HEK293 (cell line): Measurements from ENCODE around the gene RIPOR1.

Experiments
- CTCF ChIA-PET: fragments of 350-600 bp; formaldehyde crosslinking; extraction: SDS; loops from one replicate; lab custom pipeline; 2021; ENCODE audit warnings: antibody characterized with exemption; lab: Yijun Ruan, JAX
- POLR2A ChIA-PET: fragments of 300-600 bp; formaldehyde crosslinking; extraction: SDS; loops from one replicate; lab custom pipeline; 2020; ENCODE audit warnings: antibody characterized with exemption, inconsistent platforms; lab: Yijun Ruan, JAX
- H3K27ac ChIP-seq: fragments of 200-500 bp; sonication (Bioruptor generic); 2 replicates; pipeline ENCODE4 v1.5.1; 2014; ENCODE audit warnings: low read depth, low read length, control low read depth, inconsistent platforms; ENCODE audit errors: extremely low read depth
- H3K36me3 ChIP-seq, 2 experiments: fragments of 200-500 bp in 1 of 2; sonication (Bioruptor generic) in 1 of 2; 1 replicate in 1 of 2; 2 replicates in 1 of 2; pipeline ENCODE4 v1.5.1; 2014 to 2017; ENCODE audit warnings: inconsistent platforms in 2 of 2, low read length in 2 of 2; ENCODE audit not compliant: control insufficient read depth in 2 of 2, insufficient read depth in 1 of 2
- H3K4me1 ChIP-seq: fragments of 200-500 bp; sonication (Bioruptor generic); 2 replicates; pipeline ENCODE4 v1.5.1; 2014; ENCODE audit warnings: mild to moderate bottlenecking, low read length, inconsistent platforms; ENCODE audit not compliant: control insufficient read depth, insufficient read depth
- H3K4me3 ChIP-seq: 2 replicates; pipeline ENCODE4 v1.5.1; 2011; ENCODE audit warnings: low read depth, mild to moderate bottlenecking, control low read depth, low read length, moderate library complexity
- H3K9me3 ChIP-seq: fragments of 200-500 bp; sonication (Bioruptor generic); 2 replicates; pipeline ENCODE4 v1.5.1; 2014; ENCODE audit warnings: low read depth, low read length, inconsistent platforms; ENCODE audit not compliant: control insufficient read depth, insufficient read depth
- EGR2 ChIP-seq: fragments of 450-650 bp; formaldehyde crosslinking; IDR thresholded peaks from 2 replicates; pipeline ENCODE4 v1.5.1; 2016; ENCODE audit warnings: low read depth, missing biosample characterization, missing genetic modification characterization
- KLF16 ChIP-seq: fragments of 450-650 bp; formaldehyde crosslinking; IDR thresholded peaks from 2 replicates; pipeline ENCODE4 v1.5.1; 2017; ENCODE audit warnings: missing biosample characterization, missing genetic modification characterization
- PRDM10 ChIP-seq: fragments of 450-650 bp; formaldehyde crosslinking; IDR thresholded peaks from 2 replicates; pipeline ENCODE4 v1.5.1; 2016; ENCODE audit warnings: missing biosample characterization, missing genetic modification characterization
- TCF7L2 ChIP-seq: IDR thresholded peaks from 2 replicates; pipeline ENCODE4 v1.6.1; 2011; ENCODE audit warnings: low read depth, mild to moderate bottlenecking, inconsistent platforms, low read length, moderate library complexity, borderline replicate concordance
- WT1 ChIP-seq: fragments of 450-650 bp; formaldehyde crosslinking; IDR thresholded peaks from 2 replicates; pipeline ENCODE4 v1.5.1; 2016; ENCODE audit warnings: missing biosample characterization, missing genetic modification characterization
- ZBTB17 ChIP-seq: fragments of 450-650 bp; formaldehyde crosslinking; IDR thresholded peaks from 2 replicates; pipeline ENCODE4 v1.5.1; 2016; ENCODE audit warnings: missing biosample characterization, missing genetic modification characterization
- ZBTB48 ChIP-seq: fragments of 450-650 bp; formaldehyde crosslinking; IDR thresholded peaks from 2 replicates; pipeline ENCODE4 v1.5.1; 2016; ENCODE audit warnings: missing biosample characterization, missing genetic modification characterization
- ZBTB49 ChIP-seq: fragments of 450-650 bp; formaldehyde crosslinking; IDR thresholded peaks from 2 replicates; pipeline ENCODE4 v1.5.1; 2016; ENCODE audit warnings: missing biosample characterization, missing genetic modification characterization, low read depth
- ZFHX2 ChIP-seq: fragments of 450-650 bp; formaldehyde crosslinking; conservative IDR thresholded peaks from 2 replicates; pipeline ENCODE4 v1.5.1; 2016; ENCODE audit warnings: missing biosample characterization, missing genetic modification characterization
- ZNF366 ChIP-seq: fragments of 450-650 bp; formaldehyde crosslinking; conservative IDR thresholded peaks from 2 replicates; pipeline ENCODE4 v1.5.1; 2016; ENCODE audit warnings: missing biosample characterization, missing genetic modification characterization
- ZNF423 ChIP-seq: fragments of 450-650 bp; formaldehyde crosslinking; IDR thresholded peaks from 2 replicates; pipeline ENCODE4 v1.5.1; 2016; ENCODE audit warnings: missing biosample characterization, missing genetic modification characterization
- ZNF513 ChIP-seq: fragments of 450-650 bp; IDR thresholded peaks from 2 replicates; pipeline ENCODE4 v1.5.1; 2018; ENCODE audit warnings: missing biosample characterization, missing genetic modification characterization
- ZNF514 ChIP-seq: fragments of 450-650 bp; formaldehyde crosslinking; IDR thresholded peaks from 2 replicates; pipeline ENCODE4 v1.5.1; 2016; ENCODE audit warnings: missing biosample characterization, missing genetic modification characterization
- ZNF624 ChIP-seq: fragments of 450-650 bp; formaldehyde crosslinking; IDR thresholded peaks from 2 replicates; pipeline ENCODE4 v1.5.1; 2017; ENCODE audit warnings: missing biosample characterization, missing genetic modification characterization
- ZNF701 ChIP-seq: fragments of 450-650 bp; formaldehyde crosslinking; IDR thresholded peaks from 2 replicates; pipeline ENCODE4 v1.5.1; 2016; ENCODE audit warnings: missing biosample characterization, missing genetic modification characterization
- ZNF830 ChIP-seq: fragments of 450-650 bp; IDR thresholded peaks from 2 replicates; pipeline ENCODE4 v1.5.0; 2018; ENCODE audit warnings: missing biosample characterization, missing genetic modification characterization, low read depth, mild to moderate bottlenecking, moderate library complexity
- TF ChIP-seq, protein P1 (sequence below): fragments of 450-650 bp; formaldehyde crosslinking; IDR thresholded peaks from 2 replicates; pipeline ENCODE4 v1.5.1; 2016; ENCODE audit warnings: missing biosample characterization, missing genetic modification characterization
- TF ChIP-seq, protein P2 (sequence below): fragments of 450-650 bp; formaldehyde crosslinking; IDR thresholded peaks from 2 replicates; pipeline ENCODE4 v1.5.1; 2017; ENCODE audit warnings: missing biosample characterization, missing genetic modification characterization

The RIPOR1 gene

GRCh38 chr16:67525176-67525860 is 3.3 kb upstream of the RIPOR1 start (continued):
- TF ChIP-seq KLF16 (tag by site-specific recombination), result no peak

DNA sequence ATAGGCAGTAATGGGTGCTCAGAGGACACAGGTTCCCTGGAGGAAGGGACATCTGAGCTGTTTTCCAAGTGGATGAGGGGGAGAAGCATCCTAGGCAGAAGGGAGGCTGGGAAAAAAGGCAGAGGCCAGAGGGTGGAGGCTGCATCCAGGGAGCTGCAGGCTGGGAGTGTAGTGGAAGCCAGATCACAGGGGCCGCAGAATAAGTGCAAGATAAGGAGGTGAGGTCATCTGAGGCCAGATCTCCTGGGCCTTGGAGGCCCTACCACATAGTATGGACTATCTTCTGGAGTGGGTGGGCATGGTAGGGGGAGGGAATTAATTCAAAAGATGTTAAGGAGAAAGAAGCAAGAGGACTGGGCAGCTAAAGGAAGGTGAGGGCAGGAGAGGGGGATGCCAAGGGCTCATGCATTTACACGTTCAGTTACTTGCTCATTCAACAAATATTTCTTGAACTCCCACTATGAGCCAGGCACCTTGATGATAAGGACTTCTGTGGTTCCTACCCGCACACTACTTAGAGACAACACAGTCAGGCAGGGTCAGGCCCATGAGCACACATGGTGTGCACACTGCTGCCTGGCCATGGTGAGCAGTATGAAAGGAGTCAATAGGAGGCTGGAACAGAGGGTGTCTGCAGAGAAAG is 2.4 kb upstream of the RIPOR1 start:
- Histone ChIP-seq H3K4me1 (no peaks in the 10 kb centered on the region), H3K27ac (no peak overlapping the region), H3K36me3 (no peaks in the 10 kb centered on the region), H3K4me3 (no peak overlapping the region), H3K9me3 (no peaks in the 10 kb centered on the region)
- TF ChIP-seq TCF7L2 (peak; percentile 69; the same call in 1 of the 2 replicates), ZNF624 (tag by site-specific recombination) (no peak), ZNF514 (tag by site-specific recombination) (no peak), ZNF366 (tag by site-specific recombination) (no peak), EGR2 (tag by site-specific recombination) (0 out of 2 replicates have a peak, but pooled peaks have one; percentile 11), WT1 (no peak), ZBTB48 (peak; percentile 56), ZNF513 (tag by site-specific recombination) (no peak), ZBTB17 (tag by site-specific recombination) (0 out of 2 replicates have a peak, but pooled peaks have one; percentile 21), ZNF701 (tag by site-specific recombination) (no peak), ZNF423 (tag by site-specific recombination) (no peak), ZNF830 (tag by site-specific recombination) (no peak), ZBTB49 (tag by site-specific recombination) (no peak), ZFHX2 (tag by site-specific recombination) (peak; percentile 27), PRDM10 (tag by site-specific recombination) (no peak)
- TF ChIP-seq, protein P1, sequence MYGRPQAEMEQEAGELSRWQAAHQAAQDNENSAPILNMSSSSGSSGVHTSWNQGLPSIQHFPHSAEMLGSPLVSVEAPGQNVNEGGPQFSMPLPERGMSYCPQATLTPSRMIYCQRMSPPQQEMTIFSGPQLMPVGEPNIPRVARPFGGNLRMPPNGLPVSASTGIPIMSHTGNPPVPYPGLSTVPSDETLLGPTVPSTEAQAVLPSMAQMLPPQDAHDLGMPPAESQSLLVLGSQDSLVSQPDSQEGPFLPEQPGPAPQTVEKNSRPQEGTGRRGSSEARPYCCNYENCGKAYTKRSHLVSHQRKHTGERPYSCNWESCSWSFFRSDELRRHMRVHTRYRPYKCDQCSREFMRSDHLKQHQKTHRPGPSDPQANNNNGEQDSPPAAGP (tag by site-specific recombination), result no peak
- TF ChIP-seq, protein P2, sequence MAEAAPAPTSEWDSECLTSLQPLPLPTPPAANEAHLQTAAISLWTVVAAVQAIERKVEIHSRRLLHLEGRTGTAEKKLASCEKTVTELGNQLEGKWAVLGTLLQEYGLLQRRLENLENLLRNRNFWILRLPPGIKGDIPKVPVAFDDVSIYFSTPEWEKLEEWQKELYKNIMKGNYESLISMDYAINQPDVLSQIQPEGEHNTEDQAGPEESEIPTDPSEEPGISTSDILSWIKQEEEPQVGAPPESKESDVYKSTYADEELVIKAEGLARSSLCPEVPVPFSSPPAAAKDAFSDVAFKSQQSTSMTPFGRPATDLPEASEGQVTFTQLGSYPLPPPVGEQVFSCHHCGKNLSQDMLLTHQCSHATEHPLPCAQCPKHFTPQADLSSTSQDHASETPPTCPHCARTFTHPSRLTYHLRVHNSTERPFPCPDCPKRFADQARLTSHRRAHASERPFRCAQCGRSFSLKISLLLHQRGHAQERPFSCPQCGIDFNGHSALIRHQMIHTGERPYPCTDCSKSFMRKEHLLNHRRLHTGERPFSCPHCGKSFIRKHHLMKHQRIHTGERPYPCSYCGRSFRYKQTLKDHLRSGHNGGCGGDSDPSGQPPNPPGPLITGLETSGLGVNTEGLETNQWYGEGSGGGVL (tag by site-specific recombination), result 0 out of 2 replicates have a peak, but pooled peaks have one; percentile 14
- CTCF ChIA-PET, result interaction anchor here (0.7 to 1.9 kb wide), 9 partner anchors 9 to 137 kb away, joined by 3 to 8 read pairs (median 3); partner anchors contain the start of genes CARMIL2 and CTCF
- POLR2A ChIA-PET, result no interaction called here
